NCI-H748 treated with DMSO at 0.1 percent for 48 hours (cell line): ENCODE data around the gene PGD.
"Not testable (repeated sequence)": the region's sequence is repeated elsewhere in the genome, so short reads cannot be mapped to it uniquely, and the experiment has no call there.

Experiments
- DNase-seq: peaks from one replicate; lab custom pipeline; 2025; lab: John Stamatoyannopoulos, UW

PGD gene

DNA sequence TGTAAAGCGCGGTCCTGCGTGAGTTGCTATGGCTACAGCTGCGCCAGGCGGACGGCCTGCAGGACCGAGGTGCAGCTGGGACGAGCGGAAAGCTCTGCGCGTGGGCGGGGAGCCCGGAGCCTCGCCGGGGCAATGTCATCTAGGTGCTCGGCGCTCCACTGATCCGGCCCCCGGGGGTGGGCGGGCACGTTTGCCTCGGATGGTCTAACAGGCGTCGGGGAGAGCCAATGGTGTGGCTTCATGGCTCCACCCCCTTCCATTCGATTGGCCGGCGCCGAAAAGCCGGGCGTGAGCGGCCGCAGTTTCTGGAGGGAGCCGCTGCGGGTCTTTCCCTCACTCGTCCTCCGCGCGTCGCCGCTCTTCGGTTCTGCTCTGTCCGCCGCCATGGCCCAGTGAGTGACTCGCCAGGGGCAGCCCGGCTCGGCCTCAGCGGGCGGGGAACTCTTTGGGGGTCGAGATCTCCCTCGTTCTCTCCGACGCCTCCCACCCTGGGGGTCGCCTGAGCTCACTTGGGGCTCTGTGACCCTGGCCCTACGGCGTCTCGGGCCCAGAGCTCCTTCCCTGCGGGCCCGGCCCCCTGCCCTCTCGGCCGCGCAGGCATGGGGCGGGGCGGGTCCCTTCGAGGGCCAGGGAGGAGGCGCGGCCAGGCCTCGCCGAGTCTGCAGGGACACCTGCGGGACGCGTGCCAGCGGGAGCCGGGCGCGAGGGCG, at the start of gene PGD:
PGD (plus strand) TSS at position 331 of the 710 bp plus-strand sequence; CDS start at position 385, 54 bp downstream.
- peak; percentile 83 for DNase-seq

GRCh38 chr1:10353282-10353681, 45.6 kb upstream of the PGD start:
- DNase-seq: no peak

DNA sequence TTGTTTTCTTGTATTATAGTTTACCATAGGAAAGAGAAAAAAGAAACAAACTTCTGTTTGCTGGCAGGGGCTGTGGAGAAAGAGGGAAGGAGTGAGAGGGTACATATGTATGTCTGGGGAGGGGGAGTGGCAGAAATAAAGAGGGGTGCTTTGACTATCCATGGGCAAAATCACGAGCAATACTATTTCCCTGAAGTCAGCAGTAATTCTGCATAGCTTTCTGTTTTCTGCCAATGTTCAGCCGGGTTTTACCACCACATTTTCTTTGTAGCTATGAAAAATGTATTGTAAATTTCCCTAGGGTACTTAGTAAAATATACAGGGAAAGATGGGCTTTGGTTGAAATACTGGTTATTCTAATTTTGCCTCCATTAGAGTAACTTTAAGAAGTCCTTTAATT, 45.2 kb upstream of the PGD start:
- no peak for DNase-seq

- no peak for DNase-seq
Measured at GRCh38 chr1:10360045-10360444, 38.8 kb upstream of the PGD start.

- no peak for DNase-seq
Measured at GRCh38 chr1:10361515-10361914, 37.3 kb upstream of the PGD start.

- DNase-seq: no peak
Measured at GRCh38 chr1:10368194-10368593, 30.7 kb upstream of the PGD start.

- no peak for DNase-seq
Measured at GRCh38 chr1:10374442-10374860, 24.4 kb upstream of the PGD start.

- not testable (repeated sequence) for DNase-seq
Measured at GRCh38 chr1:10377365-10378029, 21.4 kb upstream of the PGD start.

GRCh38 chr1:10378081-10378841, 20.6 kb upstream of the PGD start:
- no peak for DNase-seq

DNA sequence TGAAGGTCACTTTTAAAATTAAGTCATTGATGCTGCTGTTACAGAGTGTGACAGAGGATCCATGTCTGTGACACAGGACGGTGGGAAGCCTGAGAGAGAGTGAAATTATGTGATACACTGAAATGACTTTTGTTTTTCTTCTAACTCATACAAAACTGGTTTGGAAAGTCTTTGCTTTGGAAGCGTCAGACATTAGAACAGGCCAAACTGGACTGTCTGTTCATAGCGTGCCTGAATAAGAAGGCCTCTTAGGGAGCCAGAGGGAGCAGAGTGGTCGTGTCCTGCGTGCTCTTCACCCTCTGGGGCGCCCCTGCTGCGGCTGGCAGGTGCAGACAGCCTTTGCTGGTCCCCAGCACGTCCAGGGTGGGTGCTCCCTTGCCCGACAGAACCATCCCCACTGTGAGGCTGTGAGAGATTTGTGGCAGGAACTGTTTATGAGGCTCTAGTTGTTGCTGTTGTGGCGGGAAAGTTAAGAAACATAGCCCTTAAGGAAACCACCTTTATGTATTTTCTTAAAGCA, 19.7 kb upstream of the PGD start:
- DNase-seq: no peak

DNA sequence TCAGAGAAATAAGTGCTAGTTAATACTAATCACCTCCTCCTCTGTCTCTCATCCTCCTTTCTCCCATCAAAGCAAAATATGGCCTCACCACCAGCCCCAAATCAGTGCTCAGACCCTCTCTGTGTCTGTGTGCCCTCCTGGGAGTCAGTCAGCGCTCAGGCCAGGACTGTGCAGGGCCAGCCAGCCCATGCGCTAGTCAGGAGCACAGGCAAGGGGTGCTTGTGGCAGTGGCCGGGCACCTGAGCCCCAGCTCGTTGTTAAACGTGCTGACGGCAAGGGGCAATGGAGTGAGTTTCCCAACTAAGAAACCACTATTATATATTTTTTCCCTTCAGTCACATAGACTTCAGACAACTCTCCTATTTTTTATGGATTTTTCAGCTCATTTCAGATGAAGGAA, 19.2 kb upstream of the PGD start:
- no peak for DNase-seq

GRCh38 chr1:10380594-10381275, 18.1 kb upstream of the PGD start:
- no peak for DNase-seq

GRCh38 chr1:10383630-10384029, 15.2 kb upstream of the PGD start:
- DNase-seq: no peak

DNA sequence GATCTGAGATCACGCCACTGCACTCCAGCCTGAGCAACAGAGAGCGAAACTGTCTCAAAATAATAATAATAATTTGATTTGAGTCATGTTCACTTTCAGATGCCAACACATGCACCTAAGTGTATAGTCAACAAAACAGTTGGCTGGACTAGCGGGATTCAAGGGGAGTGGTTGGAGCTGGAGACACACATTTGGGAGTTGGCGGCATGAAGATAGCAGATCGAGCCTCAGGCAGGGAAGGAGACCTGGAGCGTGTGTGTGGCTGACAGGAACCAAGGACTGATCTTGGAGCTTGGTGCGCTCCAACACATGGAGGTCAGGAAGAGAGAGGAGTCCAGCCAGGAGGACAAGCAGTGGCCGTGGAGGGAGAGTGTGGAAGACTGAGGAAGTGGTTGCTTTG, 14.6 kb upstream of the PGD start:
- no peak for DNase-seq

DNA sequence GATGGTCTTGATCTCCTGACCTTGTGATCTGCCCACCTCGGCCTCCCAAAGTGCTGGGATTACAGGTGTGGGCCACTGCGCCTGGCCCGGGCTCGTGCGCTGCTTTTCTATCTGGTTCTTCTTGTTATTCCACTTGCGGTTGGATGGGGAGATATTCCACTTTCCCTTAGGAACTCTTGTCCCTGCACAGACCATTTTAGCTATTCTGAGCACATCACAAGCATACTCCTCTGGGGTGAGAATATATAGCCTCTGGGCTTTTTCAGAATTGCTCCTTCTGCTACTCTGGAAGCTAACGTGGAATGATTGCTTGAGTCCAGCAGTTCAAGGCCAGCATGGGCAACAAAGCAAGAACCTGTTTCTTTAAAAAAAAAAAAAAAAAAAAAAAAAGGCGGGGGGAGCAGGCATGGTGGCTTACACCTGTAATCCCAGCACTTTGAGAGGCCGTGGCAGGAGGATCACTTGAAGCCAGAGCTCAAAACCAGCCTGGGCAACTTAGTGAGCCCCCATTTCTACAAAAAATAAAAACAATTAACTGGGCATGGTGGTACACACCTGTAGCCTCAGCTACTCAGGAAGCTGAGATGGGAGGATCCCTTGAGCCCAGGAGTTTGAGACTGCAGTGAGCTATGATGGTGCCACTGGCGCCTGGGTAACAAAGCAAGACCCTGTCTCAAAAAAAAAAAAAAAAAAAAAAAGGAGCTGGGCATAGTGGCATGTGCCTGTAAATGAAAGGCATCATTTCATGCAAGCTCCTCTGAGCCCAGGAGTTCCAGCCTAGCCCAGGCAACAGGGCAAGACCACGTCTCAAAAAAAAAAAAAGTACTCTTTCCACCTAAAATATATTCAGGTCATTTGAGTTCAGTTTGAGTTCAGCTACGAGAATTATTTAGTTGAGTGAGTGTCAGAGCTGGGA, 11.8 kb upstream of the PGD start:
- DNase-seq: no peak

DNA sequence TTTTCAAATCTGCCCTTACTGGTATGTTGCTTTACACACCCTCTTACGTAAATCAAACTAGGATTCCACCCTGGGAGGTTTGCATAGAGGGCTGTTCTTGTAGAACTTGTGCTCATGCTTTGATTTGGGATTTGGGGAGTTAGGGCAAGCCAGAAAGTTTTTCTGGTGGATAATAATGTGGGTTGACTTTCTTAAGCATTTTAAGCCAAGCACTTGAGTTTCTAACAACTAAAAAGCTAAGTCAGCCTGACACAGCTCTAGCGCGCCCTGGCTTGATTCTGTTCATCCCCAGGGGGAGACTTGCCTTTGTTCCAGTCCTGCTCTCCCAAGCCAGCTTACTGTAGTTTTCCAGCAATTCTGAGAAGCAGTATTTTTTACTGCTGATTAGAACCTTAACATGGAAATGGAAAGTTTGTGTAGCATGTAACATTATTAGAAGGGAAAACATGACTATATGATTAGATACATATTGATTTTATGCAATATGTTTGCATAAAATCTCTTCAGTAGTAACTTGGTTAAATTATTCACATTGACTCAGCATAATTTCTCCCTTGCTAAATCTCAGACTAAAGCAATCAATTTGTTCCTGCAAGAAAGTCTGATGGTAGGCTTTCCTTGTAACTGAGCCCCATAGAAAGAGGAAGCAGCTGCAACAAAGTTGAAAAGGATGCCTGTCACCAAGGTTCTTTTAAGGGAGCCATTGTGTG, 11.0 kb upstream of the PGD start:
- no peak for DNase-seq

DNA sequence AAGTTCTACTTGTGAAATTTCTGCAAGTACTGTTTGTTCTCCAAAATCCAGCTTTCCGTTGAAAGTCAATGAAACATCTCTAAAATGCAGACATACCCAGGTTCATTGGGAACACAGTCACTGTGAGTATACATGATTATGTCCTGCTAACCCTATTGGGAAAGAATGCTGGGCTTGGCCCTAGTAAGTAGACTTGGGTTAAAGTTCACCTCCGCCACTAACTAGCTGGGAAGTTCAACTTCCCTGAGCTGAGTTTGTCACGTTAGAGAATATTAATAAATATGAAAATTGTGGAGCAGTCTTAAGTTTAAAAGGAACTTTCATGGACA, 10.5 kb upstream of the PGD start:
- DNase-seq: no peak

DNA sequence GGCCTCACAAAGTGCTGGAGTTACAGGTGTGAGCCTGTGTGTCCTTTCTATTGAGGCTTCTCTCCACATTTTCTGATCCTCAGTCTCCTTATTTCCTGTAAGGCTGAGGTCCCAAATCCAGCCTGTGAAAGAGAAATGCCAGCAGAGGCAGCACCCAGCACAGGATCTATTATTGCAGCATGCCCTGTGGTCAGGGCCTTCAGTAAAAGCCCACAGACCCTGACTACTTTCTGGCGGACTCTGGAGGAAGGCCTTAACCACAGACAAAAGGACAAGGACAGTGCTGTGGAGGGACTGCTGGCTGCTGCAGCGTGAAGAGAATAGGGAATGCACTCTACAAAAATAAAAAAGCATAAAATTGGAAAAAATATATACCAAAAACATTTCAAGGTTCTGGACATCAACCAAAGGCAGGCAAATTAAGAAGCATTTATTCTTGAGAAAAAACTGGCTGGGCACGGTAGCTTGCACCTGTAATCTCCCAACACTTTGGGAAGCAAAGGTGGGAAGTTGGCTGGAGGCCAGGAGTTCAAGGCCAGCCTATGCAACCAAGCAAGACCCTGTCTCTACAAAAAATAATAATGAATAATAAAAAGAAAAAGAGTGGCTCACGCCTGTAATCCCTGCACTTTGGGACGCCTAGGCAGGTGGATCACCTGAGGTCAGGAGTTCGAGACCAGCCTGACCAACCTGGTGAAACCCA, 9.4 kb upstream of the PGD start:
- no peak for DNase-seq

DNA sequence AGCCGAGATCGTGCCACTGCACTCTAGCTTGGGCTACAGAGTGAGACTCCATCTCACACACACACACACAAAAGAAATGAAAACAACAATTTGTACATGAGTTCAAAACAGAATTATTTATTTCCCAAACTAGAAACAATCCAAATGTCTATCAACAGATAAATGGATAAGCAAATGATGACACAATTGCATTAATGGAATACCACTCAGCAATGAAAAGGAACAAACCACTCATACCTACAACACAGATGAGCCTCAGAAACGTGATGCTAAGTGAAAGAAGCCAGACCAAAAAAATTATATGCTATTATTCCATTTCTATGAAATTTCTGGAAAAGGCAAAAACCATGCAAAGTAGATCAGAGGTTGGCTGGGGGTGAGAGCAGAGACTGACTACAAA, 2.0 kb upstream of the PGD start:
- DNase-seq: no peak

GRCh38 chr1:10398278-10398733, 558 bp upstream of the PGD start:
- no peak for DNase-seq
